ENCODE measurements around the gene HINT3.

The HINT3 gene

DNA sequence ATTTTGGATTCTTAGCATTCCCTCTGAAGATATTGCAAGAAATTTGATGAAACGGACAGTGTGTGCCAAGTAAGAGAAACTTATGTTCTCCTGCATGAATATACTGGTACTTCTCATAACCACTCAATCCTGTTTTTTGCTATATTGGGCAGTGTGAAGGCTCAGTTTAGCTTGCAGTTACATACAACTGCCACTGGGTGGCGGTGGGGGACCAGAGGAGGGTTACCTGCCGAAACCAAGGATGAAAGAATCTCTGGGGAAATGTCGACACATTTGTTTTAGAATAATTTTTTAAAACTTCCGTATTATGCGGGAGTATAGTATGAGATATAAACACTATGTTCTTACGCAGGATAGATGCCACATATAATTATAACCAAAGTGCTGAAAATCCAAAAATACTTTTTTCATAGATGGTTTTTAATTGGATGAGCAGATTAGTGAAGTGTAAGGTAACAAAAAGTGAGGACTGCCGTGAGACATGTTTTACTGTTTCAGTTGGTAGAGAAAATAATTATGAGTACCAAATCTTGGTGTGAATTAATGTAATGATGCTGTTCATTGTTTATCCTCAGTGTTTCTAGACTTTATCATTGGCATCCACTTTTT lies 39.5 kb downstream of the HINT3 start:
- Histone ChIP-seq H3K79me2 (ENCODE audit: insufficient read depth, low read depth) (no peaks in the 10 kb centered on the region), H3K9ac (no peak overlapping the region), H2AFZ (ENCODE audit: low read depth) (no peak overlapping the region), H3K4me3 (IDR thresholded peaks at IDR 0.05; ENCODE audit: insufficient read depth, low read depth, low read length) (no peak overlapping the region), H3K27me3 (ENCODE audit: insufficient read depth, low read depth) (no peaks in the 10 kb centered on the region), H3K4me1 (ENCODE audit: low read depth, poor library complexity, severe bottlenecking) (peaks cover 3% of the 10 kb centered on the region), H3K27ac (no peak overlapping the region), H3K4me2 (peak overlapping the region; percentile 22; the same call in 1 of the 2 replicates), H3K36me3 (ENCODE audit: insufficient read depth) (no peaks in the 10 kb centered on the region), H4K20me1 (ENCODE audit: insufficient read depth) (no peaks in the 10 kb centered on the region)
- TF ChIP-seq CTCF (conservative IDR thresholded peaks at IDR 0.05; ENCODE audit: low read depth, low read length): peak; percentile 94

- Histone ChIP-seq H3K4me1 (ENCODE audit: low read depth, poor library complexity, severe bottlenecking) (no peaks in the 10 kb centered on the region), H3K4me3 (IDR thresholded peaks at IDR 0.05; ENCODE audit: insufficient read depth, low read depth, low read length) (no peak overlapping the region), H3K36me3 (ENCODE audit: insufficient read depth) (no peaks in the 10 kb centered on the region), H4K20me1 (ENCODE audit: insufficient read depth) (no peaks in the 10 kb centered on the region), H3K4me2 (no peak overlapping the region), H3K9ac (no peak overlapping the region), H2AFZ (ENCODE audit: low read depth) (no peak overlapping the region), H3K27me3 (ENCODE audit: insufficient read depth, low read depth) (no peaks in the 10 kb centered on the region), H3K27ac (no peak overlapping the region), H3K79me2 (ENCODE audit: insufficient read depth, low read depth) (no peaks in the 10 kb centered on the region)
- no peak for TF ChIP-seq CTCF (conservative IDR thresholded peaks at IDR 0.05; ENCODE audit: low read depth, low read length)
Observed at GRCh38 chr6:126002755-126003679, 46.4 kb downstream of the HINT3 start.

- Histone ChIP-seq H3K4me1 (ENCODE audit: low read depth, poor library complexity, severe bottlenecking) (no peaks in the 10 kb centered on the region), H3K79me2 (ENCODE audit: insufficient read depth, low read depth) (no peaks in the 10 kb centered on the region), H2AFZ (ENCODE audit: low read depth) (no peak overlapping the region), H3K9ac (no peak overlapping the region), H3K36me3 (ENCODE audit: insufficient read depth) (no peaks in the 10 kb centered on the region), H3K4me2 (no peak overlapping the region), H3K27ac (no peak overlapping the region), H3K4me3 (IDR thresholded peaks at IDR 0.05; ENCODE audit: insufficient read depth, low read depth, low read length) (no peak overlapping the region), H3K27me3 (ENCODE audit: insufficient read depth, low read depth) (no peaks in the 10 kb centered on the region), H4K20me1 (ENCODE audit: insufficient read depth) (no peaks in the 10 kb centered on the region)
- no peak for TF ChIP-seq CTCF (conservative IDR thresholded peaks at IDR 0.05; ENCODE audit: low read depth, low read length)
Observed at GRCh38 chr6:126007800-126008199, 51.2 kb downstream of the HINT3 start.

- H4K20me1 ChIP-seq (ENCODE audit: insufficient read depth): no peaks in the 10 kb centered on the region
- H3K36me3 ChIP-seq (ENCODE audit: insufficient read depth): no peaks in the 10 kb centered on the region
- H3K27ac ChIP-seq: no peak overlapping the region
- H3K4me2 ChIP-seq: no peak overlapping the region
- H3K4me3 ChIP-seq (IDR thresholded peaks at IDR 0.05; ENCODE audit: insufficient read depth, low read depth, low read length): no peak overlapping the region
- no peak for TF ChIP-seq CTCF (conservative IDR thresholded peaks at IDR 0.05; ENCODE audit: low read depth, low read length)
- no peaks in the 10 kb centered on the region for H3K4me1 ChIP-seq (ENCODE audit: low read depth, poor library complexity, severe bottlenecking)
- no peak overlapping the region for H2AFZ ChIP-seq (ENCODE audit: low read depth)
- no peak overlapping the region for H3K9ac ChIP-seq
- H3K27me3 ChIP-seq (ENCODE audit: insufficient read depth, low read depth): no peaks in the 10 kb centered on the region
- no peaks in the 10 kb centered on the region for H3K79me2 ChIP-seq (ENCODE audit: insufficient read depth, low read depth)
Observed at GRCh38 chr6:126010040-126010439, 53.5 kb downstream of the HINT3 start.
